Stimulated activated CD4-positive, alpha-beta T cell treated with anti-CD3 and anti-CD28 coated beads, Interleukin-1b, Interleukin-23, amount 100 ng/mL, for 48 hours (primary cell): ENCODE measurements around the gene PRKCQ.
"Not testable (repeated sequence)": the region's sequence is repeated elsewhere in the genome, so short reads cannot be mapped to it uniquely, and the experiment has no call there.

Experiments used
- DNase-seq: peaks from one replicate; pipeline ENCODE4 v3.0.0-alpha.2; 2020

Gene PRKCQ

DNA sequence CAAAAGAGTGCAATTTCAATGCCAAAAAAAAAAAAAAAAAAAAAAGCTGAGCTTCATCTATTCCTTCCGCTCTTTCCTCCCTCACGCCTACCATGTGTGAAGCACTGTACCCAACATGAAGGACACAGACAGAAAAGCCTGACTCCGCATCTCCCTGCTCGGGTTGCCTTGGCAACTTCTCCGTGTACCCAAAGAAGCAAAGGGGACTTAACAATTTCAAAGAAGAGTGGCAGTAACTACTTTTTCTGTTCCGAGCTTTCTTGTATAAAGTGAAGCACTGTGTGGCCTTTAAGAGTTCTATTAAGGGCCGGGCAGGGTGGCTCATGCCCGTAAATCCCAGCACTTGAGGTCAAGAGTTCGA is 177.7 kb downstream of the PRKCQ start:
- DNase-seq: no peak

DNA sequence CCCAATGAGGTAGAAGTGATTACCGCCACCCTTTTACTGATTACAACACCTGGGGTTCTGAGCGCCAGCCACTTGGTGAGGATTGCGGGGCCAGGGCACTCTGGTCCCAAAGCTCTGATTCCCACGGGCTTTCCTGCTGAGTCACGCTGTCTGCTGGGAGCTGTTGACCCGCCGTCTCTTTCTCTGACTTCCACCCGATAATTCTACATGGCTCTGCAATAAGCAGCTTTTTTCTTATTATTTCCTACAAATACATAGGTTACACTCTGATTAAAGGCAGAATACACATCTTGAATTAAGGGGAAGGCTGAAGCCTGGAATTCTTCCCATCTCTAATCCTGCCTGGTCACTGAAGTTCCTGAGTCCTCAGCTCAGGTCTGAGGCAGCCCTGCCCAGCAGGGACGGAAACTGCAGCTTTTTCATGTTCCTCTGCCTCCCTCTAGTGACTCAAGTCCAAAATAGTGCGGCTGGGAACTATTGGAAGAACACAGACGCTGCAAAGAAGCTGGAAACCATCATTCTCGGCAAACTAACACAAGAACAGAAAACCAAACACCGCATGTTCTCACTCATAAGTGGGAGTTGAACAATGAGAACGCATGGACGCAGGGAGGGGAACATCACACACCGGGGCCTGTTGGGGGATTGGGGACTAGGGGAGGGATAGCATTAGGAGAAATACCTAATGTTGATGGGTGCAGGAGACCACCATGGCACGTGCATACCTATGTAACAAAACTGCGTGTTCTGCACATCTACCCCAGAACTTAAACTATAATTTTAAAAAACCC is 178.3 kb downstream of the PRKCQ start:
- DNase-seq: peak; percentile 58

GRCh38 chr10:6400821-6401465 is 179.1 kb downstream of the PRKCQ start:
- no peak for DNase-seq

- DNase-seq: no peak
Measured at GRCh38 chr10:6400331-6400730, 179.7 kb downstream of the PRKCQ start.

DNA sequence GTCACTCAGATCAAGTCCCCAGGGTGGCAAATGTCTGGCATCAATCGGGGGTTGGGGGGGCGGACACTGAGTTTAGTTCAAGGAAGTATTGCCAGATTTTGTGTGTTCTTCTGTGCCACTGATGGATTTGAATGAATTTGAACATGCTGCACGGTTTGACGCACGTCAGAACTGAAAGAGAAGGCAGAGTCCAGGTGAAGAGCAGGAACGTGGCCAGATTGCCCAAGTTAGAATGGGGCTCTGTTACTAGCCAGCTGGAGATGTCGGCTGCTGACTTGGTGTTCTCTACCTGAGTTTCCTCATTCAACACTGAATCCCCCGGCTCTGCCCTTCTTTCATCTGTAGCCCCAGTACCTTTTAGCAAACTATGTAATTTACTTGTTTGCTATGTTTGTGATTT is 180.2 kb downstream of the PRKCQ start:
- no peak for DNase-seq

GRCh38 chr10:6399231-6399741 is 180.8 kb downstream of the PRKCQ start:
- DNase-seq: no peak

DNA sequence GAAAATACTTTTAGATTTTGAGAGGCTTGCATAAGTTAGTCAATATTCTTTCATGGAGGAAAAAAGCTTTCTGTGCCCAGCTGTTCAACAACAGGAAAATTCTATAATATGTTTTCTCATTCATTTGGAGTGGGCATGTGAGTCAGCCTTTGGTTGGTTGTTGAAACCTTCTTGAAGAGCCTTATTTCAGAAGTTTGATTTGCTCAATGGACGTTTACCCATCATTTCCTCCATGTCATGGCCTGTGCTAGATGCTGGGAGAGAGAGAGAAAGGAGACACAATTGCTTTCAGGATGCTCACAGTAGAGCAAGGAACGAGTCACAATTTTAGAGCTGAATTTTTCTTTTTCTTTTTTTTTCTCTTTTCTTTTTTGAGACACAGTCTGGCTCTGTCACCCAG is 181.7 kb downstream of the PRKCQ start:
- DNase-seq: no peak

DNA sequence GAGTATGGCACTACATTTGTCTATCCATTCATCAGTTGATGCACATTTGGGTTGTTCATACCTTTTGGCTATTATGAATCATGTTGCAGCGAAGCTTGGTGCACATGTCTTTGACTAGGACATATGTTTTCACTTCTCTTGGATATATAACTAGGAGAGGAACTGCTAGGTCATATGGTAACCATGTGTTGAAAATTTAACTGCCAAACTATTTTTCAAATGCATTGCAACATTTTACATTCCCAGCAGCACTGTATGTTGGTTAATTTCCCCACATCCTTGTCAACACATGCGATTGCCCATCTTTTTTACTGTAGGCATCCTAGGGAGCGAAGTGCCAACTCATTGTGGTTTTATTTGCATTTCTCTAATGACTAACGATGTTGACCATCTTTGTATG is 183.4 kb downstream of the PRKCQ start:
- no peak for DNase-seq

DNA sequence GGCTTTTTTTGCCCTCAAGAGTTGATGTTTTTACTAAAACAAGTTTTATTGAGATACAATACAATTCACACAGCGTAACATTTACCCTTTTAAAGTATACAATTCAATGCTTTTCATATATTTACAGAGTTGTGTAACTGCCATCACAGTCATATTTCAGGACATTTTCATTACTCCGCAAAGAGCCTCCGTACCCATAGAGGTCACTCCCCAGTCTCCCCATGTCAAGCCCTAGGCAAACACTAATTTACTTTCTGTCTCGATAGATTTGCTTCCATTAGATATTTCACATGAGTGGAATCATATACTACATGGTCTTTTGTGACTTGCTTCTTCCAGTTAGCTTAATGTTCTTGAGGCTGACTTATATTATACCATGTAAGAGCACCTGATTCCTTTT is 183.8 kb downstream of the PRKCQ start:
- DNase-seq: no peak

- DNase-seq: no peak
Measured at GRCh38 chr10:6395606-6396005, 184.5 kb downstream of the PRKCQ start.

DNA sequence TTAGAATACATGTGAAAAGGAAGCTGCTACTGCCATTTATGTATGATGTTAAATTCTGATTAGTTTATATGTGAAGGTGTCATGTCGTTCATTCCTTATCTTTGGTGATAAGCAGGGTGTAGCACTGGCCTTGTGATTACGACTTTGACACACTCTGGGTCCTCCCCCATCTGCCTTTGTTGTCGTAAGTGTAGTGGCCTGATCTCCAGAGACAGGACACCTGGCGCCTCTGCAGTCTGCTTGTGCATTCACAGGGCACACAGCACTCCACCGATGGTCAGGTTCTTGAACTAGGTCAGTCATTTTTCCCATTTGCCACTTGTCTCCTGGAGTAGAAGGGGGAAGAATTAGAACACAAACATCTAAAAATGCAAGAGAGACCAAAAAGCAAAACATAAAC is 186.0 kb downstream of the PRKCQ start:
- DNase-seq: no peak

- no peak for DNase-seq
Measured at GRCh38 chr10:6393168-6393567, 186.9 kb downstream of the PRKCQ start.

DNA sequence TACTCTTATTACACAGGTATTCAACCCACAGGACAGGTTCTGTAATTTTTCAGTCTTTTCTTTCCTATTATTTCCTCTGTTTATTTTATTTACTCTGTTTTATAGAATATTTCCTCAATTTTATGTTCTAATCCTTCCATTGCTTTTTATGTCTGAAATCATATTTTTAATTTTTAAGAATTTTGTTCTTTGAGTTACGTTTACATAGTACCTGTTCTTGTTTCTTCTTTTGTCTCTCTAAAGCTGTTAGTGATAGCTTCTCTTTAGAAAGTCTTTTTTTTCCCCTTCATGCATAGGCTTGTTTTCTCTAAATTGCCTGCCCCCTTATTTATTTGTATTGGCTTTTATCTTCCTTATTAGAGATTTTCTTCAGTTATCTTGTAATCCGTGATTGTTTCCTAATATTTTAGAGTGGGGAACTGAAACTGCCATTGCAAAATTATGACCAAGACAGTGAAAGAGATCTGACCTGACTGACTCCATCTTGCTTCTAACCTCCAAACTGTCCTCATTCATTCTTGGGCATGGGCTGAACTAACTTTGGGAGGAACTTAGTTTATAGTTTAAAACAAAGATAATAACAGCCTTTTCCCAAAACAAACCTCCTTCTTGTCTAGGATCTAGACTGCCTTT is 189.7 kb downstream of the PRKCQ start:
- no peak for DNase-seq

- no peak for DNase-seq
Measured at GRCh38 chr10:6388261-6388893, 191.7 kb downstream of the PRKCQ start.

DNA sequence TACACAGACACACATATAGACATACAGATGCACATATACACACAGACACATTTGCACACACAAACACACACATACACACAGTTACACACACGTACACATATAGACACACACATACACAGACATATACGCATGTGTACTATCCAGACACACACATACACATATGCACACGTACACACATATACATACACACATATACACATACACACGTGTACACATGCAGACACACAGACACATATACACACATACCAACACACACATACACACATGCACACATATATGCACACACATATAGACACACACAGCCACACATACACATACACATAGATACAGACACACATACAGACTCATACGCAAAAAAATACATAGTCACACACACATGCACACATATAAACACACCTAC is 193.1 kb downstream of the PRKCQ start:
- DNase-seq: no peak

DNA sequence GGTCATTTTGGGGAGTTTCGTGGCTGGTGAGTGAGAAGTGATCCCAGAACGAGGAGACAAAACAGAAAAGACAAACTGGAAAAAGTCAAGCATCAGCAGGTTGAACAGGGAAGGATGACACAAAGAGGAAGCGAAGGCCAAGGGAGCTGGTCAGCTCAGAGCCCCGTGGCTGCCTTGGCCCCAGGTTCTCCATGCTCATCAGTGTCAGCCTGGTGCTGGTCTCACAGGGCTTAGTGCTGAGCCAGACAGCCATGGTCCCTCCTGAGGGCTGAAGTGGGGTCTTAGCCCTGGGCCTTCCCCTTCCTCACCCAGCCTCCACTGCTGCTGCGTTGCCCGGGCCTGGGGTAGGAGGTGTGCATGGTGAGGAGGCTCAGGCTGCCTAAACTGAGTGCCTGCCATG is 193.7 kb downstream of the PRKCQ start:
- DNase-seq: no peak

- DNase-seq: no peak
Measured at GRCh38 chr10:6385665-6386064, 194.4 kb downstream of the PRKCQ start.

DNA sequence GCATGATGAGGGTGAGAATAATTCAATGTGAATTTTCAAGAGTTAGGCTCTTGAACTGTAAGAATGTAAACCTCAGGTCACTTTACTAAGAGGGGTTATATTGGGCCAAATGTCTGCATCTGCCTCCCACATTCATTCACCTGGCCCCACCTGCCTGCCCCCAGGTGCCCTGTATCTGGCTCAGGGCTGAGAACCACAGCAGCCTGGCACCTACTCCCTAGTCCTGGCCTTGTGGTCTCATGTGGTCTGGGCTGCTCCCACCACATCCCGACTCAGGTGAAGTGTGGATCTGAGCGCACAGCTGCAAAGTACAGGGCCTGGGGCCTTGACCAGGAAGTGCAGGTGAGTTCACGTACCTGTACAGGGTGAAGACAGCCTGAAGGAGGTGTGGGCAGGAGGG is 195.2 kb downstream of the PRKCQ start:
- DNase-seq: no peak

- DNase-seq: no peak
Measured at GRCh38 chr10:6384031-6384430, 196.0 kb downstream of the PRKCQ start.

DNA sequence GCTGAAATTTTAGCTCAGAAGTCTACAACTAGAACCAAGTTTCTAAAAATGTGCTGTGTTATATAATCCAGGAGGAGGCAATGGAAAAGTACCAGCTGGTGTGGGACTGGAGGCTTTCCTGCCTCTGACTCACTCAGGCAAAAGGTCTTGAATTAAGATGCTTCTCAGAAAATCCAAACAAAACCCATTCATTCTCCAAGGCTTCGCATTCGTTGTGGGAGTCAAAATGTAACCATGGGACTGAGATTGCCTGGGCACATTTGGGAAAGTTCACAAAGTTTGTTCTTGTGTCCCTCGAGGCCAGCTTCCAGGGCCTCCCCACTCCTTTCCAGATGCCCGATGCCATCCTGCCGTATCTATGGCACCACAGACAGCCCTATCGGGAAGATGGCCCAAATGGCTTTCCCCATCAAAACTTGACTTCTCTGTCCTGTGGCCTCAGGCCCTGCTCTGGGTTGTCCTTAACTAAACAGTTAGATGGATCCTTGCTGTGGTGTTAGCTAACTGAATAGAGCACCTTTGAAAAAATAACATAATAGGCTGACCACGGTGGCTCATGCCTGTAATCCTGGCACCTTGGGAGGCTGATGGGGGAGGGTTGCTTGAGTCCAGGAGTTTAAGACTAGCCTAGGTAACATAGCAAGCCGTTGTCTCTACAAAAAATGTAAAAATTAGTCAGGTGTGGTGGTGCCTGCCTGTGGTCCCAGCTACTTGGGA is 196.8 kb downstream of the PRKCQ start:
- DNase-seq: no peak

DNA sequence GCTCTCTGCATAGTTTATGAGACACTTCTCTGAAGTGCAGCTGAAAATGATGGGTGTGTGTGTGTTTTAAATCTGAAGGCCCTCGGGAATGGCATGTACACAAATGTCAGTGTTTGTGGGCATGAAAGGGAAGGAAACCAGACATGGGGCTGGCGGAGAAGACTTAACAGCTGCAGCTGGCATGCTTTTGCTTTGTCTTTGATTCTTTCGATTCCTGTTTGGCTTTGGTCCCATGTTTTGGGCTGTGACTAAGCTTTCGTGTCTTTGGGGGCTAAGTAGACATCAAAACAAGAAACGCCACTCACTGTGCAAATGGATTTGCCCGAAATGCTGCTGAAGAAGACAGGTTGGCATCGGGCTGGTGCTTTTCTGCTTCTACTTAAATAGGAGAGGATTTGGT is 198.0 kb downstream of the PRKCQ start:
- peak; percentile 35 for DNase-seq

- DNase-seq: not testable (repeated sequence)
Measured at GRCh38 chr10:6380478-6380877, 199.6 kb downstream of the PRKCQ start.
